ENCODE data around the gene MYO3A.

DNA sequence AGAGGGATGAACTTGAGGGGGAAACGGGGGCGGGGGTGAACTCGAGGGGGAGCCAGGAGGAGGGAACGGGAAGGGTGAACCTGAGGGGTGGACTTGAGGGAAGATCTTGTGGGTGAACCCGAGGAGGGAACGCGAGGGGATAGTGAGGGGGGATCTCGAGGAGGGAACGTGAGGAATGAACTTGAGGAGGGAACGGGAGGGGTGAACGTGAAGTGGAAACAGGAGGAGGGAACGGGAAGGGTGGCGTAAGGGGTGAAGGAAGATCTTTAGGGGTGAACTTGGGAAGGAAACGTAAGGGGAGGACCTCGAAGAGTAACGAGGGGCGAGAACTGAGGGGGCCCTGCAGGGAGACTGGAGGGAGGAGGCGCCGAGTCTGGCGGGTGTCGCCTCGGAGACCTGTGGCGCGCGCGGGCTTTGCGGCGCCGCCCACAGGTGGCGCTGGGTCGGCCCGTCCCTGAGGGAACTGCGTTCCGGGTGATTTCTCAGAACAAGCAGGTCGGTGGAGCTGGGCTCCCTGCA lies 651 bp downstream of the MYO3A start:
- TF ChIP-seq, protein P1, sequence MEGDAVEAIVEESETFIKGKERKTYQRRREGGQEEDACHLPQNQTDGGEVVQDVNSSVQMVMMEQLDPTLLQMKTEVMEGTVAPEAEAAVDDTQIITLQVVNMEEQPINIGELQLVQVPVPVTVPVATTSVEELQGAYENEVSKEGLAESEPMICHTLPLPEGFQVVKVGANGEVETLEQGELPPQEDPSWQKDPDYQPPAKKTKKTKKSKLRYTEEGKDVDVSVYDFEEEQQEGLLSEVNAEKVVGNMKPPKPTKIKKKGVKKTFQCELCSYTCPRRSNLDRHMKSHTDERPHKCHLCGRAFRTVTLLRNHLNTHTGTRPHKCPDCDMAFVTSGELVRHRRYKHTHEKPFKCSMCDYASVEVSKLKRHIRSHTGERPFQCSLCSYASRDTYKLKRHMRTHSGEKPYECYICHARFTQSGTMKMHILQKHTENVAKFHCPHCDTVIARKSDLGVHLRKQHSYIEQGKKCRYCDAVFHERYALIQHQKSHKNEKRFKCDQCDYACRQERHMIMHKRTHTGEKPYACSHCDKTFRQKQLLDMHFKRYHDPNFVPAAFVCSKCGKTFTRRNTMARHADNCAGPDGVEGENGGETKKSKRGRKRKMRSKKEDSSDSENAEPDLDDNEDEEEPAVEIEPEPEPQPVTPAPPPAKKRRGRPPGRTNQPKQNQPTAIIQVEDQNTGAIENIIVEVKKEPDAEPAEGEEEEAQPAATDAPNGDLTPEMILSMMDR (IDR thresholded peaks at IDR 0.05), result peak; percentile 48
- TF ChIP-seq EZH2 (IDR thresholded peaks at IDR 0.05; ENCODE audit: borderline replicate concordance, insufficient read depth, low read depth, low read length, poor library complexity, severe bottlenecking), result no peak

Data from B cell (primary cell).